Left colon (tissue), 2 donors: ENCODE data around the gene APBB1IP. TPM values are rescaled to one million over a fixed set of nuclear protein-coding genes. Genes with fewer than 3 reads are reported as not detected.
"Not testable (repeated sequence)": the region's sequence is repeated elsewhere in the genome, so short reads cannot be mapped to it uniquely, and the experiment has no call there.

Source experiments
- ATAC-seq: fragments of 200-7000 bp; cut with Tn5 transposase; one replicate; pipeline ENCODE4 v1.9.1; 2020; ENCODE audit warnings: mild to moderate bottlenecking, moderate library complexity
- DNase-seq, 2 donors: peaks; one replicate each; pipeline ENCODE4 v3.0.0-alpha.2; 2020
- intact Hi-C, 2 donors: fragments of 100-400 bp; cut with DNase I in 1 of 2; cut with micrococcal nuclease in 1 of 2; formaldehyde crosslinking; loops; one replicate each; pipeline versions ENCODE4 v1.11.2 to v1.14.0; 2022; cut with DNase I, micrococcal nuclease
- long read RNA-seq: library from polyadenylated mRNA; unstranded; transcript quantifications from one replicate; pipeline ENCODE4 v2.0.0, GENCODE V29; 2021
- total RNA-seq, 2 donors: library from RNA; stranded (reverse); fragmentation: NEBNext Ultra II Directional; extraction: Animal tissue kit (Norgen Biotek cat#: 25700); gene quantifications; one replicate each; pipeline ENCODE4 v1.2.1, GENCODE V29; 2021
- donor health status: DM: no; HTN: no; CAD: no.
- donor health status: DM: yes; HTN: yes; CAD: no.

The APBB1IP gene
- total RNA-seq = 1 to 10 TPM; 2.0 to 4.6 TPM
- long read RNA-seq, partial matches to known transcripts = 1 of 1 reads
- long read RNA-seq, other reads (novel, unspliced or antisense) = 0 of 1 reads

- ATAC-seq (peak; percentile 53), DNase-seq (peak; percentile 63)
- intact Hi-C loops = no loop called here
Measured at GRCh38 chr10:26437637-26438461, at the start of gene APBB1IP. TSS of gene APBB1IP (plus strand) at chr10:26438341. CDS start at chr10:26492327, 53,986 bp downstream.

- DNase-seq = no peak
- intact Hi-C loops = no loop called here
- no peak for ATAC-seq
Measured at GRCh38 chr10:26389533-26389932, 48.6 kb upstream of the APBB1IP start.

GRCh38 chr10:26391701-26392695 is 46.1 kb upstream of the APBB1IP start:
- ATAC-seq = no peak
- intact Hi-C loops = no loop called here
- DNase-seq = peak in 1 of 2 donors; percentile 7

GRCh38 chr10:26398353-26398752 is 39.8 kb upstream of the APBB1IP start:
- DNase-seq, intact Hi-C loops, ATAC-seq: not testable (repeated sequence)

GRCh38 chr10:26407406-26407969 is 30.7 kb upstream of the APBB1IP start:
- ATAC-seq = no peak
- intact Hi-C loops = no loop called here
- DNase-seq = no peak

GRCh38 chr10:26408858-26409494 is 29.2 kb upstream of the APBB1IP start:
- DNase-seq (no peak), ATAC-seq (no peak)
- intact Hi-C loops = no loop called here

- intact Hi-C loops = no loop called here
- ATAC-seq = no peak
- no peak for DNase-seq
Measured at GRCh38 chr10:26410356-26410755, 27.8 kb upstream of the APBB1IP start.

- no peak for ATAC-seq
- DNase-seq = no peak
- intact Hi-C loops = no loop called here
Measured at GRCh38 chr10:26412932-26413331, 25.2 kb upstream of the APBB1IP start.

GRCh38 chr10:26413375-26413774 is 24.8 kb upstream of the APBB1IP start:
- no peak for ATAC-seq
- DNase-seq = no peak
- intact Hi-C loops = no loop called here

- no peak for ATAC-seq
- intact Hi-C loops = no loop called here
- DNase-seq = no peak
Measured at GRCh38 chr10:26417136-26417535, 21.0 kb upstream of the APBB1IP start.

- intact Hi-C loops = no loop called here
- DNase-seq (no peak), ATAC-seq (no peak)
Measured at GRCh38 chr10:26422977-26423376, 15.2 kb upstream of the APBB1IP start.

- intact Hi-C loops = no loop called here
- no peak for DNase-seq
- ATAC-seq = no peak
Measured at GRCh38 chr10:26423722-26424121, 14.4 kb upstream of the APBB1IP start.

GRCh38 chr10:26430641-26431163 is 7.4 kb upstream of the APBB1IP start:
- intact Hi-C loops = no loop called here
- ATAC-seq (no peak), DNase-seq (no peak)

- ATAC-seq (no peak), DNase-seq (no peak)
- intact Hi-C loops = no loop called here
Measured at GRCh38 chr10:26432938-26433337, 5.2 kb upstream of the APBB1IP start.

- intact Hi-C loops = no loop called here
- ATAC-seq (no peak), DNase-seq (no peak)
Measured at GRCh38 chr10:26435852-26436251, 2.3 kb upstream of the APBB1IP start.

GRCh38 chr10:26436848-26437247 is 1.3 kb upstream of the APBB1IP start:
- DNase-seq (no peak), ATAC-seq (no peak)
- intact Hi-C loops = no loop called here

- intact Hi-C loops = no loop called here
- DNase-seq (peak in 1 of 2 donors; percentile 44), ATAC-seq (peak; percentile 37)
Measured at GRCh38 chr10:26438534-26439341, 597 bp downstream of the APBB1IP start.
